GM19193 (cell line): ENCODE results near the gene MOSMO.

Source experiments
- POLR2A ChIP-seq: IDR thresholded peaks from 4 replicates; pipeline ENCODE4 v1.6.1; 2011; ENCODE audit not compliant: insufficient read depth, insufficient read length; ENCODE audit errors: extremely low read depth

MOSMO gene

GRCh38 chr16:22132801-22133200, 124.9 kb downstream of the MOSMO start:
- no peak for TF ChIP-seq POLR2A
